Psoas muscle (tissue), 8 donors: ENCODE measurements around the gene LDB1. TPM values are rescaled to one million over a fixed set of nuclear protein-coding genes. Genes with fewer than 3 reads are reported as not detected.

Experiments
- ATAC-seq, 4 donors: fragments of 200-7000 bp; cut with Tn5 transposase; one replicate each; pipeline ENCODE4 v1.9.1; 2020; ENCODE audit warnings: moderate library complexity in 3 of 4, mild to moderate bottlenecking in 2 of 4
- DNase-seq, 2 donors: peaks; one replicate each; pipeline ENCODE4 v3.0.0-alpha.2; 2020
- H3K27ac ChIP-seq: fragments of 200-600 bp; one replicate; pipeline ENCODE4 v1.8.0; 2022
- H3K27me3 ChIP-seq, 3 donors: fragments of 200-600 bp in 1 of 3; one replicate each; pipeline versions ENCODE4 v1.6.1 to v1.8.0; 2013 to 2022; ENCODE audit warnings: low read length in 2 of 3, mild to moderate bottlenecking in 2 of 3, moderate library complexity in 1 of 3; ENCODE audit not compliant: insufficient read depth in 3 of 3
- H3K36me3 ChIP-seq, 2 donors: fragments of 200-600 bp in 1 of 2; one replicate each; pipeline versions ENCODE4 v1.6.1 to v1.8.0; 2013 to 2022; ENCODE audit warnings: low read depth in 1 of 2, mild to moderate bottlenecking in 1 of 2, moderate library complexity in 1 of 2; ENCODE audit not compliant: insufficient read depth in 1 of 2
- H3K4me1 ChIP-seq: fragments of 200-600 bp; one replicate; pipeline ENCODE4 v1.8.0; 2022
- H3K4me3 ChIP-seq: fragments of 200-600 bp; one replicate; pipeline ENCODE4 v1.8.0; 2022; ENCODE audit warnings: mild to moderate bottlenecking
- H3K9me3 ChIP-seq: fragments of 200-600 bp; one replicate; pipeline ENCODE4 v1.8.0; 2022
- CTCF ChIP-seq: fragments of 200-600 bp; IDR thresholded peaks from one replicate; pipeline ENCODE4 v1.8.0; 2022; ENCODE audit warnings: antibody characterized with exemption
- WGBS, 3 donors: extraction: QIAGEN DNeasy Blood & Tissue Kit; methylation state at CpG; one replicate each; pipeline versions ENCODE4 v1.1.6 to v1.1.7; 2013; 5-methylcytosine and 5-hydroxymethylcytosine counted together
- intact Hi-C, 2 donors: fragments of 100-400 bp; cut with DNase I; formaldehyde crosslinking; loops; one replicate each; pipeline versions ENCODE4 v1.11.0 to v1.14.2; 2022
- polyA plus RNA-seq, 3 donors: library from polyadenylated mRNA; stranded (reverse); fragments of 200-250 nt; gene quantifications; one replicate each; pipeline ENCODE4 v1.2.3, GENCODE V29; 2013
- total RNA-seq, 4 donors: library from RNA; stranded (reverse); fragmentation: NEBNext Ultra II Directional in 2 of 4; extraction: Animal tissue kit (Norgen Biotek cat#: 25700) in 2 of 4; gene quantifications; one replicate each; pipeline versions ENCODE4 v1.2.1 to v1.2.4, GENCODE V29; 2021 to 2023
- donor health status: healthy with polysubstance abuse.
- donor health status: DM: no; HTN: no; CAD: no; lungs with moderate emphysema.
- donor health status: Bipolar disorder and iron deficiency.
- donor health status: healthy.
- donor health status: DM: yes; HTN: yes; CAD: no.
- donor health status: DM: no; HTN: no; CAD: no.
- donor health status: DM: no; HTN: no; CAD: no.
- donor health status: DM: yes; HTN: yes; CAD: no.

The LDB1 gene
- total and polyA plus RNA-seq, 7 donors: 13.9 to 29.8 (median 24.7) TPM

- ATAC-seq (no peak), DNase-seq (no peak)
- H3K27ac ChIP-seq: no peak overlapping the region
- intact Hi-C loops: no loop called here
- H3K4me3 ChIP-seq: no peak overlapping the region
- no peaks in the 10 kb centered on the region for H3K4me1 ChIP-seq
- WGBS, 3 donors: 92 to 100% (median 96%) methylated on average over 1 of the region's 1 CpG
- H3K36me3 ChIP-seq: peaks cover 3 to 80% of the 10 kb centered on the region in 2 donors
- H3K27me3 ChIP-seq: no peaks in the 10 kb centered on the region
- no peak for TF ChIP-seq CTCF
- H3K9me3 ChIP-seq: no peaks in the 10 kb centered on the region
These were observed 27.4 kb upstream of the LDB1 start for GRCh38 chr10:102147561-102147960.

GRCh38 chr10:102146971-102147428, 26.8 kb upstream of the LDB1 start:
- Histone ChIP-seq H3K4me1 (no peaks in the 10 kb centered on the region), H3K36me3 (peaks cover 3 to 86% of the 10 kb centered on the region in 2 donors), H3K9me3 (no peaks in the 10 kb centered on the region), H3K27me3 (no peaks in the 10 kb centered on the region), H3K27ac (no peak overlapping the region), H3K4me3 (no peak overlapping the region)
- no peak for TF ChIP-seq CTCF
- no peak for DNase-seq
- no peak for ATAC-seq
- intact Hi-C loops: no loop called here
- WGBS, 3 donors: 88 to 89% (median 88%) methylated on average over 17 of the region's 17 CpGs

- intact Hi-C loops: no loop called here
- H3K36me3 ChIP-seq: peaks cover 0 to 89% of the 10 kb centered on the region in 2 donors
These were observed 21.5 kb upstream of the LDB1 start for GRCh38 chr10:102141583-102142107.

GRCh38 chr10:102140913-102141540, 20.9 kb upstream of the LDB1 start:
- 89 to 91% (median 90%) methylated on average over 5 of the region's 5 CpGs for WGBS, 3 donors
- Histone ChIP-seq H3K27ac (no peak overlapping the region), H3K9me3 (no peaks in the 10 kb centered on the region), H3K4me3 (no peak overlapping the region), H3K36me3 (peaks cover 0 to 86% of the 10 kb centered on the region in 2 donors), H3K4me1 (peaks cover 9% of the 10 kb centered on the region), H3K27me3 (no peaks in the 10 kb centered on the region)
- TF ChIP-seq CTCF: no peak
- DNase-seq (no peak), ATAC-seq (no peak)
- intact Hi-C loops: no loop called here

More at GRCh38 chr10:102141583-102142107, 21.5 kb upstream of the LDB1 start:
- ATAC-seq (no peak), DNase-seq (no peak)
- 89 to 90% (median 89%) methylated on average over 4 of the region's 4 CpGs for WGBS, 3 donors
- H3K27ac ChIP-seq: no peak overlapping the region
- H3K9me3 ChIP-seq: no peaks in the 10 kb centered on the region
- TF ChIP-seq CTCF: no peak
- peaks cover 2% of the 10 kb centered on the region for H3K4me1 ChIP-seq
- no peaks in the 10 kb centered on the region for H3K27me3 ChIP-seq
- no peak overlapping the region for H3K4me3 ChIP-seq
